ENCODE results near the gene PCARE. TPM values are rescaled to one million over a fixed set of nuclear protein-coding genes. Genes with fewer than 3 reads are reported as not detected.

Gene PCARE
- total RNA-seq, 2 experiments from 2014 or later, result not detected

DNA sequence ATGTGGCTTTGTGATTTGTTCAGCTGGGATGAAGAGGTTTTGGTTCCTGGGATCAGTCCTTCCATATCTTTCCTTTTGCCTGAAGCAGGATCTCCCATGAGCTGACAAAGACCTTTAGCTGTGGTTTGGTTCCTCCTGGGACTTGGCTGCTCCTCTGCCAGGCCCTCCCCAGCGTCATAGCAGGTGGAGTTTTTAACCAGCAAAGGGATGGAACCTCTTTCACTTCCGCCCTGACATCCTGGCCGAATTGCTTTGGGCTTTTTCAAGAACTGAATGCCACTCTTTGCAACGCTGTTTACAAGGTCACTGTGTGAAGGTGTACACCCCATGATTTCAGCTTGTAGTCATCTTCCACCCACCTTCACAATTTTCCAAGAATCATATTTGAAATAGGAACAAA lies 390 bp downstream of the PCARE start:
- Mint-ChIP-seq H3K4me3 (no peak overlapping the region), H3K27me3 (no peaks in the 10 kb centered on the region), H3K36me3 (ENCODE audit: low read depth) (no peaks in the 10 kb centered on the region), H3K9me3 (no peaks in the 10 kb centered on the region), H3K27ac (no peak overlapping the region), H3K4me1 (ENCODE audit: low read depth) (no peaks in the 10 kb centered on the region)
- ChIA-PET CTCF (no interaction called here), POLR2A (no interaction called here)
- no peak for TF ChIP-seq CTCF (IDR thresholded peaks at IDR 0.05)
- no peak for DNase-seq
- intact Hi-C loops (cut with micrococcal nuclease), result no loop called here
- no peak for ATAC-seq

DNA sequence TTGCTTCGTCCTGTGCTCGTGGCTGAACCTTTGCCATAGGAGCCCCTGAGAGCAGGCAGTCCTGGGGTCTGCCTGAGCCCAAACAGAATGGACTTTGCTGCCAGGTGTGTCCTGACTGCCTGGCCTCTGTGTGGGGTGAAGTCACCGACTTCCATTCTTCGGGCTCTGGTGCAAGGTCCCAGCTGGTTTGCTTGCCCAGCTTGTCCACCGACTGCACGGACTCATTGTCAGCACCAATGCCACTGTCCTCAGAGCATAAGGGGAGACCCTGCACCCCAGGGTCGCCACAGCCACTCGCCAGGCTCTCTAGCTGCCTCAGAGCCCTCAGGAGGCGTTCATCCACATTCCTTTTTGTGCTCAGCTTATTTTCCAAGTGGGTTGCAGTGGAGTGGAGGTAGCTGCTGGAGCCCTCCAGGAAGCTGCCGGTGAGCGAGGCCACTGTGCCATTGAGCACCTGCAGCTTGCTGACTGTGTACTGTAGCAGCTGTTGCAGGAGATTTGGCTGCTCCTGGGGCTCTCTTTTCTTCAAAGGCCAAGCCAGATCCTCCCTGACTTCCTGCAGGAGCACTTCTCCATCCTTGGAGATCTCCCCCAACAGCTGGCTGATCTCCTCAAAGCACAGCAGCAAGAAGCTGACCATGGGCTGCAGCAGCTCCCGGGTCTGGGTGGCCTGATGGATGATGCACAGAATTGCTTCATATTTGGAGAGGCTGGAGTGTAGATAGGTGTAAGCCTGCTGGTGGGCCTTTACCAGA lies 1.2 kb downstream of the PCARE start:
- H3K36me3 Mint-ChIP-seq (ENCODE audit: low read depth), result no peaks in the 10 kb centered on the region
- intact Hi-C loops (cut with micrococcal nuclease), result no loop called here
- ATAC-seq (no peak), DNase-seq (no peak)
- no peak overlapping the region for H3K27ac Mint-ChIP-seq
- H3K27me3 Mint-ChIP-seq, result no peaks in the 10 kb centered on the region
- POLR2A ChIA-PET, result no interaction called here
- CTCF ChIA-PET, result no interaction called here
- no peaks in the 10 kb centered on the region for H3K9me3 Mint-ChIP-seq
- no peak overlapping the region for H3K4me3 Mint-ChIP-seq
- no peak for TF ChIP-seq CTCF (IDR thresholded peaks at IDR 0.05)
- H3K4me1 Mint-ChIP-seq (ENCODE audit: low read depth), result no peaks in the 10 kb centered on the region

DNA sequence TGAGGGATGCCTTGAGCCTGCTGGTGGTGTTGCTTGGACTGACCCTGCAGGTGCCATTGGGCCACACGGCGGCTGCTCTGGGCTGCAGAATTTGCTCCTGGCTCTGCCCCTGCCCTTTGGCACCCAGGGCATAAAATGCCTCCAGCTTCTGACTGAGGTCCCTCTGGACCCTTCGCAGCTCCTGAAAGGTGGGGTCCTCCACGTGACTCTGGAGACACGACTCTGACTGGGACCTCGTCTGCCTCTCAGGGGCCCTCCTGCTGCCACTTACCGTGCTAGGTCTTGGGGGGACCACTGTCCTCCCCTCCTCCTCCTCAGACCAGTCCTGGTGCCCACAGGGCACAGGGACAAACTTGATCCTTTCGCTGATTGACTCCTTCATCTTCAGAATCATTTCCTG lies 2.1 kb downstream of the PCARE start:
- no peaks in the 10 kb centered on the region for H3K4me1 Mint-ChIP-seq (ENCODE audit: low read depth)
- no peaks in the 10 kb centered on the region for H3K36me3 Mint-ChIP-seq (ENCODE audit: low read depth)
- ChIA-PET CTCF (no interaction called here), POLR2A (no interaction called here)
- TF ChIP-seq CTCF (IDR thresholded peaks at IDR 0.05), result no peak
- intact Hi-C loops (cut with micrococcal nuclease), result no loop called here
- DNase-seq (no peak), ATAC-seq (no peak)
- no peaks in the 10 kb centered on the region for H3K27me3 Mint-ChIP-seq
- no peak overlapping the region for H3K4me3 Mint-ChIP-seq
- no peaks in the 10 kb centered on the region for H3K9me3 Mint-ChIP-seq
- no peak overlapping the region for H3K27ac Mint-ChIP-seq

DNA sequence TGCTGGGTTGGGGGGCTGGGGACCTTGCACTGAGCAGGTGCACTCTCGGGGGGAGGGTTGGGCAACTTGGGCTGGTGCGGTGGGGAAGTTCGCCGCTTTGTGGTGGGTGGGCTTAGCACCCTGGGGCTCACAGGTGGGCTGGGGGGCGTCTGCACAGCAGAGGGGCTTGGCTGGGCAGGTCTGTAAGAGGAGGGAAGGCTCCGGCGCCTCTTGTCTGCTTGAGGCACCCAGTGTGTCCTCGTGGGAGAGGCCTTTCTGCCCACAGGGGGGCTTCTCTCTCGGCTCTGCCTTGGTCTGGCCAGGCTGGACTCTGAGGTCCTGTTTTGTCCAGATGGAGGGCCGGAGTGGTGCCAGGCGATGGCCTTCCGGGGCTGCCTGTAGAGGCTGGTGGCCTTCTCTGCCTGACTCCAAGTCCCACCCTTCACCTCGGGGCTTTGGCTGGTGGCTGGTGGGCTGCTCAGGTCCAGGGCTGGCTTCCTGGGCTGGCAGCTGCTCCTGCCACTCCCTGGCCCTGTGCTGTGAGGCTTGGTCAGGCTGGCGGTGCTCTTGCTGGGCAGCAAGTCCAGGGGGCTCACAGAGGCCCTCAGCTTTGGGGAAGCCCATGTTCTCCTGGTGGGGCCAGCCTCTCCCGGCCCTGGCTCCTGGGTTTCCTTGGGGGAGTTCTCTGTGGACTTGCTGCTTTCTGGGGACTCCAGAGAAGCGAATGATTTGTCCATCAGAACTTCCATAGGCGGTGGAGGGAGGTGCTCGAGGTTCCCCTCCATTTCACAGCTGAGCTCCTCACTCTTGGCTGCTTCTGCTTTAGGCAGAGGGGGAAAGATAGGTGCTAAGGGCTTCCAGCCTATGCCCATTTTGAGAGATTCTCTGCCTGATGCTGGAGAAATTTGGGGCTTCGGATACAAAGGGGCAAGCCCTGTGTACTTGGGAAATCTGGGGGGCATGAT lies 3.0 kb downstream of the PCARE start:
- Mint-ChIP-seq H3K27ac (no peak overlapping the region), H3K4me3 (no peak overlapping the region), H3K4me1 (ENCODE audit: low read depth) (no peaks in the 10 kb centered on the region), H3K36me3 (ENCODE audit: low read depth) (no peaks in the 10 kb centered on the region), H3K27me3 (no peaks in the 10 kb centered on the region), H3K9me3 (no peaks in the 10 kb centered on the region)
- no peak for TF ChIP-seq CTCF (IDR thresholded peaks at IDR 0.05)
- ATAC-seq (no peak), DNase-seq (no peak)
- intact Hi-C loops (cut with micrococcal nuclease), result no loop called here
- CTCF ChIA-PET, result no interaction called here
- POLR2A ChIA-PET, result interaction anchor here (0.7 kb wide), 1 partner anchor 114 kb away, joined by 3 read pairs; no protein-coding TSS in a partner anchor

GRCh38 chr2:29070526-29070925 lies 3.8 kb downstream of the PCARE start:
- DNase-seq (no peak), ATAC-seq (no peak)
- no peaks in the 10 kb centered on the region for H3K4me1 Mint-ChIP-seq (ENCODE audit: low read depth)
- intact Hi-C loops (cut with micrococcal nuclease), result no loop called here
- H3K9me3 Mint-ChIP-seq, result no peaks in the 10 kb centered on the region
- H3K4me3 Mint-ChIP-seq, result no peak overlapping the region
- ChIA-PET CTCF (no interaction called here), POLR2A (interaction anchor here (0.7 kb wide), 1 partner anchor 115 kb away, joined by 3 read pairs; no protein-coding TSS in a partner anchor)
- H3K27ac Mint-ChIP-seq, result no peak overlapping the region
- no peaks in the 10 kb centered on the region for H3K27me3 Mint-ChIP-seq
- TF ChIP-seq CTCF (IDR thresholded peaks at IDR 0.05), result no peak
- H3K36me3 Mint-ChIP-seq (ENCODE audit: low read depth), result no peaks in the 10 kb centered on the region
